ENCODE data around the gene RELCH.

RELCH gene

DNA sequence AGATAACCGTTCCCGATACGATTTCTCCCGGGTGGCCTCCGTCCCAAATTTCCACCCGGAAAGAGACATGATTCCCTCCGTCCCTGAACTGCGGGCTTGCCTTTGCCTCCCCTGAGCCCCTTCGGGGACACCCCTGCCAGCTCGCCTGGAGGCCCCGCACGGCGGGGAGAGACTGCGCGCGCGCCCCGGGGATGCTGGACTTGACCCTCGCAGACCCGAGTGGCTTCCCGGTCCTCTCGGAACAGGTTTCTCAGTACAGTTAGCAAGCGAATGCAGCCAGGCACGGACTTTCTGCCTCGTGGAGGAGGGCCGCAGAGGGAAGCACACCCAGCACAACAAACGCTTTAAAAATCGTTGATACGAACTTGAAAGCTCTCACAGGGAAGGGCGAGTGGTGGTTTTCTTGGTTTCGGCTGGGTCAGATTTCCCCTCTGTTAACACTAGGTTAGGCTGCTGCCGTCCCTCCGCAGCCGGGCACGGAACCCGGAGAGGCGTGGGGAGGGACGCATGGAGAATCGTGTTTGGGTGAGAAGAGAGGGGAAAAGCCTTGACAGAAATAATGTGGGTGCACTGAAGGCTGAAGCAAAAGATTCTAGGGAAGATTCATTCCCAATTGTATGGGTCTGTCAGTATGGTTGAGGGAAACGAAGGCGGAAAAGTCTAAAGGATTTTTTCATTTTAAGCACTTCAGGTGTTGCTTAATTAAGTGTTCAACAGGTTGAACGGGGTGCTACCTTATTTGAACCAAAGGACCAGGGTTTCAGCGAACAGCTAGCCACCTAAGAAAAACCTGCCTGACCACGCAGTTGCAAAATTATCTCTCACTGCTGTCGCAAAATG is 139.0 kb downstream of the RELCH start:
- DNase-seq = no peak

DNA sequence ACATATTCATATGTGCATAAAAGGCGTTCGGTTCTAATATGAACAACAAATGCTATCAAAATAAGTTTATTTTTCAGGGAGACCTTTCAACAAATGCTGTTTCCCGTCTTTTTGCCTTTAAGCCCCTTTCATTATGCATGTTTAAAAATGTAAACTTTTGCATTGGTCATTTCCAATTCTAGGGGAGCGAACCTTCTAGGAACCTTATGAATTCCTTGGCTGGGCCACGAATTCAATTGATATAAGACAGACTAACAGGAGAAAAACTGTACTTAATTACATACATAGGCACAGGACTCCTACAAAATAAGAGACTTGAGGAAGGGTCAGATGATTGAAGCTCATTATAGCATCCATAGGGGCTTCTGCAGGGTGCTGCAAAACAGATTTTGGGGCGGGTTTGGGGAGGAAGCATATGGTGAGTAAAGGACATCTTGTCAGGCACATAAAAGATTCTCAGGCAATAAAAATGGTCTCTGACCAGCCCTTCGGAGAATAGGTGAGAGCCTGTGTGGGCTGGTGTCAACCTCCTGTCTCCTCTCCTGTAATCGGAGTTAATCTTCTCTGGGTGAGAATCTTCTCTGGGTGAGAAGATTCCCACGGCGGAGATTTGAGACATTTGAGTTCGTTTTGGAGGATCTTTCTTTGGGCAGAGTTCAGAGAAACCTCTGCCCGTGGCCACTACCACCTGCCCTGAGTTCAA is 139.7 kb downstream of the RELCH start:
- DNase-seq = no peak

DNA sequence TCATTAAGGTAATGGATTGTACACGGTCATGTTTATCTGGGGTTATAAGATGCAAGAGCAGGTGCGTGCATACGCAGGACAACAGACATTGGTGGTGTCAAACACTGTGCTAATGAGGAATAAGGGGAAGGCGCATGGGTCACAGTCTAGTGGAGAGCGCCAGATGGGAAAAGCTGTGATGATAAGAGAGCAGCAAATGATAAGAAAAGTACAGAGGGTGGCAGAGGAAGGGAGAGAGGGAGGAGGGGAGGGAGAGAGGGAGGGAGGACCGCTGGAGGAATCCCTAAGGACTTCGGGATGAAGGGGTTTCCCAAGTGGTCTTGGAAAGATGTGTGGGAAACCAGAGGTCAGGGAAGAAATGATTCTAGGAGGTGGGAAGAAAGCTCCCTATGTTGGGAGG is 140.9 kb downstream of the RELCH start:
- DNase-seq = no peak

DNA sequence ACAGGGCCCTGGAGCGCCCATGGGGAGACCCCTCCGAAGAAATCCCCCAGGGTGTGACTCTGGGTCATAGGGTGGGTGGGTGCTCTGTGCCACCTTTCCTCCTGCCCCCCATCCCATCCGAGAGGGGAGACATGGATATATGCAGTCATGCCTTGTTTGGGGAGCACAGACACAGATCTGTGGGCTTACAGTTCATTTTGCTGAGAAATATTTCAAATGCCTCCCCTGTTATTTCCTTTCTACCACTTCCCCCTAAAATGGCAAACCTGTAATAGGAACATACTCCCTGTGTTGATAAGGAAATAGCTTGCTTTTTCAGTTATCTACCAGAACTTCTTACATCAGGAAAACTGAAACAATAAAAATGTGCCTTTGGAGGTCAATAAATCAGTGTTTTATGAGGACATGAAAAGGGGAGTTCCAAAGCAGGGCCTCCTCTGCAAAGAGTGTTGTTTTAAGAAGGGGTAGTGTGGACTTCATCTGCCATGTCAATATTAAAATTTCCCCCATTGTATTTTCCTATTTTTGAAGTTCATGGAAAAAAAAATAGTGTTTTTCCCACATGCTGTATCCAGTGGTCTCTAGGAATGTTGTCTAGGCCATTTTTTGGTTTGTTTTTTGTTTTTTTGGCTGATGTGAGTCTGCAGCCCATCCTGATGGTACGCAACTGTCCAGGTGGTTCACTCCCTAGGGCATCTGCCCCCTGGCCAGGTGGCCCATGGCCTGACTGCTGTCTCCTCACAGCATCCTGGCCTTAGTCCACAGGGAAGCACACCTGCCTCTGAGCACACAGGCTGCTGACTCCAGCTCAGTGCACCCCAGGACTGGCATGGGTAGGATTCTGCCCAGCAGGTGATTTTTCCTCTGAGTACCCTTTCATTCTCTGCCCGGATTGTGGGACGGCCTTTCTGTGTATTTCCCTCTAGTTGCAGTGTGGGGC is 141.8 kb downstream of the RELCH start:
- DNase-seq = no peak

DNA sequence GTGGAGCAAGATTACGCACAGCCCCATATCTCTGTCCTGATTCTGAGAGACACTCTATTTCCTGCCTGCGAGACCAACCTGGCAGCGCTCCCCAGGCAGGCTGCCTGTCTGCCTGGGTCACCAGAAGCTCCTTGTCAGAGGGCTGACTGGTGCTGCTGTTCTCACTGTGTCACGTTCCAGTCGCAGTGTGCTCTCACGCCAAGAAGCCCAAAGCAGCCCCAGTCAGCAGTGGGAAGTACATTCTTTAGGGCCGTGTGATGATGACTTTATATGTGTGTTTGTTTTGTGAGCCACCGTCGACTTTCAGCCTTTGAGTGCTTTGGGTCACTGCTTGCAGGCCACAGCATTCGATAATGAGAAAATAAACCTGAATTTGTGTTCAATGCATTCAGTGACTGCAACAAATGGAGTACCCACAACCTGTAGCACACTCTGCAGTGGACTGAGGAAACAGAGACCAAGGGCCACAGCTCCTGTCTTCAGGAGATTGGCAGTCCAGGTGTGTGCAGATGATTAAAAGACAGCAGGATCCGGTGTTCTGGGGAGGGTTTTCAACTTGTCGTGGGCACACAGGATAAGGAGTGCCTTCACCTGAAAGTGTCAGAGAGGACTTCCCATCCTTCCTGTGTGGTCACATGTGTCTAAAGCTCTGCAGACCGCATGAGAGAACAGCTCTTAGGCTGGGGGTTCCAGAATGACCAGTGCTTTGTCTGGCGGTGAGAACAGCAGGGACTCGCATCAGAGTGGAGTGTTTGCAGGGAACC is 142.8 kb downstream of the RELCH start:
- DNase-seq = no peak

DNA sequence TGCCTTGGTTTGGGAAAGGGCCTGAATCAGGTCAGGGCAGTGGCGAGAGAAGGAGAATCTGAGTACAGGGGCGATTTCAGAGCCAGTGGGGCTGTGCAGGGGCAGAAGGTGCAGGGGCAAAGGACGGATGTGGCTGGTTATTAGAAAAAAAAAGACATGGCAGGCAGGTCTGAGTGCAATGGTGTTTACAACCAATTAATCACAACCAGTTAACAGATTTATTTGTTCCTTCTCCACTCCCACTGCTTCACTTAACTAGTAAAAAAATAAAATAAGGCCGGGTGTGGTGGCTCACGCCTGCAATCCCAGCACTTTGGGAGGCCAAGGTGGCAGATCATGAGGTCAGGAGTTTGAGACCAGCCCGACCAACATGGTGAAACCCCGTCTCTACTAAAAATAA is 143.6 kb downstream of the RELCH start:
- no peak for DNase-seq

DNA sequence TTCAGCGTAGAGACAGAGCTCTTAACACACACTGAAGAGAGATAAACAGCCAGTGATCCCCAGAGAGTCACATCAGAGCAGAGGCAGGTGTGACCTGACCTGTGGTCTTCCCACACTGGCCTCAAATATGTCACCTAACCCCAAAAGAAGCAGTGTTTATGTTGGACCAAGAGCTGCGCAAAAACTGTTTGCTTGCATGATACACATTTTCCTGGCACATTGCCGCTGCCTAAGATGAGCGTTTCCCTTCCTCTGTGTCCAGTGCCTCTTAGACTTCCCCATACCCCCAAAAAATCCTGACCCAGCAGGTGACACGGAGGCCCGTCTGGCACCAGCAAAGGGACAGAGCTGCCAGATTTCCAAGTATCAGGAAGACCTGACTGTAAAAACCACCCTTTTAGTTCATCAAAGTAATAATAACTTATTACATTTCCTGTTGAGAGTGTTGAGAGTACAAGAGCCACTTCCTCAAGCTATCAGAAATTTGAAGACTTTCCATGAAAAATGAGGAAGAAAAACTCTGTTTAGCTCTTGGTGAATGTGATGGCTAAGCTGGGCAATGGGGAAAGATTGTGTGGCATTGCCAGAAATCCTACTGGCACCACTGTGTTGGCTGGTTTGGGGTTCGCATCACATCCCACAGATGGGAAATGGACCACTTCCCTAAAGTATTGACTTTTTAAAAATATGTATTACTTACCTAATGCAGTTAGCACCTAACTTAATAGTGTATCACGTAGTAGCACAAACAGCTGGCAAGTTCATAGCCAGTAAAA is 144.7 kb downstream of the RELCH start:
- no peak for DNase-seq

DNA sequence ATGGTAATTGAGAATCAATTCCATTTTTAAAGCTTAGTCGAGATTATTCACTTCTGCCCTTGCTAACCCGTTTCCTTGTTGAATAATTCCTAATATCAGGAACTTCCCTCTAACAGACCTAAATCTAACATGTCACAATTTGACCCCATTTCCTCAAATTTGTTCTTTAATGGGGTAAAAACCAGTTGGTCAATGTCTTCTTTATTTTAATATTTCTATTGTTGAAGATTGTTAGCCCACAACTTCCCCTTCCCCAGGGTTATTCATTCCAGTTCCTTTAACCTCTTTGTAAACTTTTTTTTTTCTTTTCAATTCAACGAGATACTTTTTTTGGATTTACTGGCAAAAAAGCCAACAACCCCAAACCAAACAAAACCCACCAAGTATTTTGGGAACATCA is 145.4 kb downstream of the RELCH start:
- DNase-seq = no peak

DNA sequence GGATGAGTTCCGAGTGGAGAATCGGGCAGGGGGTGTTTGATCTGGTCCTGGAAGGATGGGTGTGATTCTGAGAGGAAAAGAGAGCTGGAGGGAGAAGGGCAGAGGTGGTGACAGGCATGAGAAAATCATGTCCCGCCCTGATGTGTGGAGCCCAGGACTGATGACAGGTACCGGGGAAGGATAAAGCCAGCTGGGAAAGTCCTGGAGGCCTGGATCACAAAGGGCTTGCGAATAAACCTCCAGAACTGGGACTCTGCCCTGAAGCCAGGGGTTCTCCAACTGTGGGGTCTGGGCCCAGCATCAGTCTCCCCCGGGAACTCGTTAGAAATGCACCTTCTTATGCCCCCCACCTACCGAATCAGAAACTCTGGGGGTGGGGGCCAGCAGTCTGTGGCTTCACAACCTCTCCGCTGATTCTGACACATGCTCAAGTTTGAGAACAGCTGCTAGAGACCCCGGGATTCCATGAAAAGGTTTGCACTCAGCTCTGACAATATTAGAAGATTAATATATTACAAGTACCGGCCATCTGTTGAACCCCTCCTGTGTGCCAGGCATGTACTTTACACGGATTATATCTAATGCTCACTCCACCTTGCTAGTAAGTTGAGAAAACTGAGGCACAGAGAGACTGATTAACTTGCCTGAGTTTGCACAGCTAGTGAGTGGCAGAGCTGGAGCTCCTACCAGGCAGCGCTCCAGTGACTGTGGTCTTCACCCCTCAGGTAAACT is 146.1 kb downstream of the RELCH start:
- no peak for DNase-seq

DNA sequence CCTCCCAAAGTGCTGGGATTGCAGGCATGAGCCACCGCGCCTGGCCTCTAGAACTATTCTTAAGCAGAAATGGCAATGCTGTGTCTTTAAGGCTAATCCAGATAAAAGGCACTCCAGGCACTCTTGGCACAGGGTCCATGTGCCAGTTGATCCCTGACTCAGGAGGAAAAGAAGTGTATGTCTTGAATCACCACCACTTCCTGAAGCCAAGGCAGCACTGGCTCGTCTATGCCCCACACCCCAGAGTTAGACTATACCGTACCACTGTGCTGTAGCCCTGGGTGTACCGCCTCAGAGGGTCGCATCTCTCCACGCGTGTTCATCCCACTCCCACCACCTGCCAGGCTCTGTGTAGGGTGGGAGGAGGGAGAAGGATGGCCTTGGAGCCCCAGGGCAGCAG is 147.1 kb downstream of the RELCH start:
- DNase-seq = no peak

DNA sequence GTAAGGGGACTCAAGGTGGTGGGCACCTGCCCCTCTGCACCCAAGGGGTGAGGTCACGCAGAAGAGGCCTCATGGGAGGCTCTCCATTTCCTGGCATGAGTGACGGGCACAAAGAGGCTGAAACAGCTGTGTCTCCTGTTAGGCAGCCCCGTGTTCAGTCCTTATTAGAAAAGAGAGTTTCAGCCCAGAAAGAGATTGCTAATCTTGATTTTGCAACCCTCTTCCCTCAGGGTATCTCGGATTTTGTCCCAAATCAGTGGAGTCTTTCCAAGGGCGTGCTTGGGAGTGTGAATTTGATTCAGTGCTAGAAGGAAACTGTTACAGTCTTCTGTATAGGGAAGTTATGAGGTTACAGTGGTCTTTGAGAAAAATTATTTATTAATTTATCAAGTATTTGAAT is 148.4 kb downstream of the RELCH start:
- no peak for DNase-seq

DNA sequence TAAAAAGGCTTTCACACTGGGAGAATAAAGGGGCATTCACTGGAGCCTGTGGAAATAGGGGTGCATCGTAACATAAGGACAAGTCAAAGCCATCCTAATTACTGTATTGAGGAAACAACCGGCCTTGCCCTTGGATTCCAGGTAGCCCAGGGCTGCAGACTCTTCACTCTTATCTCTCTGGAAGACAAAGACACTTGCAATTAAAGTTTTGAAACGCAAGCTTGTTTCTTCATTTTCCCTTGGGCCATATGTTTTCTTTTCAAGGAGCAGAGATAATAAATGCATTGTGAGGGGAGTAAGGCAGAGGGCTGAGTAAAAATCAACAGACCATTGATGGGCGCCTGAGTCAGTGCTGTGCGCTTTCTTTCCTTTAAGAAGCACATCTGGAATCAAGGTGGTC is 149.6 kb downstream of the RELCH start:
- no peak for DNase-seq

DNA sequence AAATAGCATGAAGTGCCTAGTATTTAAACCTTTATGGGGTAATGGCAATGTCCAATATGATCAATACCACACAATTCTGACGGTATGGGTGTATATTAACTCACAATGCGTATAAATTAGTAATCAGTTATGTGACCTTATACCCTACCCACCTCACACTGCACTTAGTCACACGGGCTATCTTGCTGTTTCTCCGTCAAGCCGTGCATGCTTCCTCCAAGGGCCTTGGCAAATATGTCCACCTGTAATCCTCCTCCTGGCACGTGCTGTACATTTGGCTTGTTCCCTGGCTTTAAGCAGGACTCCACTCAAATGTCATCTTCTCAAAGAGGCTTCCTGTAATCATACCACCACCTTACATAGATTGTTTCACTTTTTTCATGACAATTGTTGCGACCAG is 150.3 kb downstream of the RELCH start:
- DNase-seq = no peak

DNA sequence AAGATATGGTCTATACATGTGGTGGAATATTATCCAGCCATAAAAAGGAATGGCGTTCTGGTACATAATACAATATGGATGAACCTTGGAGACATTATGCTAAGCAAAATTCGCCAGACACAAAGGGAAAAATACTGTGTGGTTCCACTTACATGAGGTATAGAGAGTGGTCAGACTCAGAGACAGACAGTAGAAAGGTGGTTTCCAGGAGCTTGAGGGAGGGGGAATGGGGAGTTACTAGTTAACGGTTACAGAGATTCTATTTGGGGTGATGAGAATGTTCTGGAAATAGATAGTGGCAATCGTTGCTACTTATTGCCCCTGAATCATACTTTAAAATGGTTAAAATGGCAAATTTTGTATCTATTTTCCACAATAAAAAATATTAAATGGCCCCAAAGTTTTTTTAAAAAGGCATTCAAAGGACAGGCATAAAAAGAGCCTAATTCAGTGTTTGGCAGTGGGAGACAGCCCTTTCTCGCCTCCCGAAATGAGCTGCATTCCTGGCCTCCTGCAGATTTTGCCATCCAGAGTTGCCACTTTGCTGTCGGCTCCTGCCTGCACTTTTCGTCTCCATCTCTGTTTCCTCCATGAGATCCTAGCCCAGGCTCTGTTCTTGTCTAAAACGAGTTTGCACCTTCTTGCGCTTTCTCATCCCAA is 151.5 kb downstream of the RELCH start:
- no peak for DNase-seq

DNA sequence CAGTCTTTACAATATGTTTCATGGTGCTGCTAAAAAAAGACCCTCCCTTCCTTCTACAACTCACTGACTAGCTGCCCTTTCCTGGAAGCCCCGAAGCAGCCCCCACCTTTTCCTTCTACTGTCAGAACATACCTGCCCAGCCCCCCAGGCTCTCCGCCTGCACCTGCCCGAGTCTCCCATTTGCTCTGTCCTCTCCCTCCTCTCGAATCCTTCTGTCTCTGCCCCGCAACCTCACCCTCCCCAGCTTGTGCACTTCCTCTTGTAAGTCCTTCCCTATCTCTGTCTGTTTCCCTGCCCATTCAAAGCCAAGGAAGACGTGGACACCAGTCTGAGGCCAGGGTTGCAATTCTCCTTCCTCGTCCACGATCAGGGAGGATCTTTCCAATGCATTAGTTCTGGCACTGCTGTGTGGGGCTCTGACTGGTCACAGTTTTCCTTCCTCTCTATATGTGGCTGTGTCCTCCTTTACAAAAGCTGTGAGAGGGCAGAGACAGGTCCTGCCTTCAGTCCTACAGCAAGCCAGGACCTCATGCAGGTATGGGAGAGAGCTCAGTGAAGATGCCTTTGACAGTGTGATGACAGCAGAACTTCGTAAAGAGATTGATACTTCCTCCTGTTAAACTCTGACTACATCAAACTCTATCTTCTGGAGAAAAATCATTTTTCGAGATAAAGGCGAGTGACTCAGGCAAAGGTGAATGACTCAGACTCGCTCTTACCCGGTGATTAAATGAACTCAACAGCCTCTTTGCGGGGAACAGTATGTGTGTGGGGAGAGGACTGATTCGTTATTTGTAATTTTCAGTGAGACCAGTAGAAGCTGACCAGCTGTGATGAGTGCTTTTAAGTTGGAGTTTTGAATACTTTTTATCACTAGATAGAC is 152.3 kb downstream of the RELCH start:
- no peak for DNase-seq

DNA sequence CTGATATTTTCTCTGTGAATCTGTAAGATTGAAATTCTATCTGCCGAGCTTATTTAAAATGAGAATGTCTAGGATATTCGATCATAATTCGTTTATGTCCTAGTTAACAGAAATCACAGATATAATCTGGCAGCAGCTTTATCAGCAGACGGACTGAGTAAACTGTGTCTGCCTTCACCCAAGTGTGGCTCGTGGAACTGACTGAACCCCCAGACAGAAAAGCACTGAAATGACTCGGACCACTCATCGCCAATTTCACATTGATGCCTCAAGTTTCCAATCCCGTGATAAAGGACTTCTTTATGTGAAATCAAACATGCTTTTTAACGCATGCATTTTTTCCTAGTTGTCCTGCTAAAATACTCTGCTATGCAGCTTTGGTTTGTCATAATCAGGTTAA is 153.9 kb downstream of the RELCH start:
- no peak for DNase-seq

DNA sequence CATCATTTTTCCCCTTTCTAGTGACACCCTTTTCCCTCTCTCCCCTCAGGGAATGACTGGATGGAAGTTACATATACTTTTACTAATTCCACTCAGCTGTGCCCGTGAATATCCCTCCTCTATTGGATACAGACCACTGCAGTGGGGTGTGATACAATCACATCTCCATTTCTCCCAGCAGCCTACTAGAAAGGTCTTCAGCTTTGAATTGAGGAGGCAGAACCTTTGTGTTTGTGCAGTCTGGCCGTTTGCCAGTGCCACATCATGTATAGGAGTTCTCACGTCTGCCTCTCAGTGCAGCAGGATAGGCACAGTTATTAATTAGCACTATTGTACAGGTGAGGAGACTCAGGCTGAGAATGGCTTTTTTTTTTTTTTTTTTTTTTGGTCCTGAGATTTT is 154.4 kb downstream of the RELCH start:
- DNase-seq = no peak

DNA sequence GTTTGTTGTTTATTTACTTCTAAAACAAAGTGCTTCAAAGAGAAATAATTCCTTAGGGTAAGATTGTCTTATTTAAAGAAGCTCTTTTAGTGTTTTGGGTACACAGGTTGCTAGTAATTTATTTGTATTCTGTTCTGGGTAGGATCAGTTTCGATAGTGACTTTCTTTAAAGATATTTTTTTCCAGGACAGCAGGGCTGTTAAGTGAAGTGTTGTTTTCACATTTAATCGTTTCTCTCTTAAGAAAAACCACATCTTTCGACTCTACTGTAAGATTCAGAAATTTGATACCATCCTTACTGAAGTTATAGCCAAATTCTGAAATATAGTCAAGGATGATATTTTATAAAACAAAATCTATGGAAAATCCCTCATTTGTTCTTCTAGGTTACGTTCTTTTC is 155.8 kb downstream of the RELCH start:
- DNase-seq = no peak

DNA sequence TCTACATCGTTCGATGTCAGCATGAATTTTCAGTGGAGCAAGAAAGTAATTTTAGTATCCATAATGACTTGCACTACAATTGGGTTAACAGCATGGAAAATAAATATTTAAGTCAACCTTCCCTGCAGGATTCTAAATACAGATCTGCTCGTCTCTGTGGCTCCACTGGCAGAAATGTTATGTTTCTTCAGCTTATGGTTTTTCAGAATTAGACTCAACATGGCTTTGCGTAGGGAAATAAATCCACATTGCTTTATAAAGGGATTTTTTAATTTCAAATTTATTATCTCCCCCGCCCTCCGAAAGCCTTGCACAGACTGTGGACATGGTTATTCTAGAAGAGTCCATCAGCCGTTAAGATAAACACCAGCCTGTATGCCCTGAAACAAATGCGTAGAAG is 156.3 kb downstream of the RELCH start:
- DNase-seq = no peak

DNA sequence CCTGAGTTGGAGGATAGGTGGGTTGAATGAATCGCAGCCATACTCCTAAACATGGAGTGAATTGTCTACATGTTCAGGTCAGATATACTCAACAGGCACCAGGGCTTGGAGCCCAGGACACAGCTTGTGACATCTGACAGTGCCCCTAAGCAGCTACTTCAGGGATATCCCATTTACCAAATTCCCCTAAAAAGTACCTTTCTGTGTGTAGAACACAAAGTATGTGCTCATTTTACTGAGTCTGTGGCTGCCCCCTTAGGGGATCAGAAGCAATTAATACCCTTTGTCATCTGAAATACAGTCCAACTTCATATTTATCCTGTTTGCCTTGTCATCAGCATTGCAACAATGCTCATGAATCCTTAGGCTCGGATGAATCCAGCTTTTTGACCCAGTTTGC is 158.9 kb downstream of the RELCH start:
- DNase-seq = no peak
